ENCODE data around the gene PLAC9. TPM values are rescaled to one million over a fixed set of nuclear protein-coding genes. Genes with fewer than 3 reads are reported as not detected.

Gene PLAC9
- total RNA-seq, 1 donor from 2014 or later, result not detected

- DNase-seq (ENCODE audit: low read depth), result no peak
- no peak overlapping the region for H3K4me3 ChIP-seq (ENCODE audit: low read depth, low read length)
- no peak for TF ChIP-seq CTCF (conservative IDR thresholded peaks at IDR 0.05; ENCODE audit: low read depth, low read length)
Observed at GRCh38 chr10:80104066-80104926, 28.2 kb upstream of the PLAC9 start.

- H3K4me3 ChIP-seq (ENCODE audit: low read depth, low read length), result no peak overlapping the region
- DNase-seq (ENCODE audit: low read depth), result no peak
- no peak for TF ChIP-seq CTCF (conservative IDR thresholded peaks at IDR 0.05; ENCODE audit: low read depth, low read length)
Observed at GRCh38 chr10:80108576-80109239, 23.8 kb upstream of the PLAC9 start.

- DNase-seq (ENCODE audit: low read depth), result no peak
Observed at GRCh38 chr10:80110986-80111385, 21.5 kb upstream of the PLAC9 start.

GRCh38 chr10:80118669-80119068 lies 13.9 kb upstream of the PLAC9 start:
- TF ChIP-seq CTCF (conservative IDR thresholded peaks at IDR 0.05; ENCODE audit: low read depth, low read length), result no peak
- no peak for DNase-seq (ENCODE audit: low read depth)
- no peak overlapping the region for H3K4me3 ChIP-seq (ENCODE audit: low read depth, low read length)

More at GRCh38 chr10:80110986-80111385, 21.5 kb upstream of the PLAC9 start:
- no peak for TF ChIP-seq CTCF (conservative IDR thresholded peaks at IDR 0.05; ENCODE audit: low read depth, low read length)
- no peak overlapping the region for H3K4me3 ChIP-seq (ENCODE audit: low read depth, low read length)

- no peak for DNase-seq (ENCODE audit: low read depth)
Observed at GRCh38 chr10:80122110-80122710, 10.3 kb upstream of the PLAC9 start.

DNA sequence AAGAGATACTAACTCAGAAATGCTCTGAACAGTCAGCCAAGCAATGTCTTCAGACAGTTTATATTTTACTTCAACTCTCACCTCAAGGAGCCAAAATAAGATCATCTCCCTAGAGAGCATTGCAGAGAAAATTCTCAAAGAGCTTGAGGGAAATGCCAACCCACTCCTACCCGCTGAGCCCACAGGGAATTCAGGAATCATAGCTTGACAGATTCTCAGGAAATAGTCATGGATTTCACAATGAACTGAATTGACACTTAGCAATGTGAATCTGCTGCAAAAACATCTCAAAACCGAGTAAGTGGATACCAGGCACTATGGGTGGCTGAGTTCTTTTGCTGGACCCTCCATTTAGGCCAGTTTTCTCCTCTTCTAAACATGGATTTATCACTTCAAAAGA lies 9.8 kb upstream of the PLAC9 start:
- TF ChIP-seq CTCF (conservative IDR thresholded peaks at IDR 0.05; ENCODE audit: low read depth, low read length), result no peak
- no peak overlapping the region for H3K4me3 ChIP-seq (ENCODE audit: low read depth, low read length)
- no peak for DNase-seq (ENCODE audit: low read depth)

More at GRCh38 chr10:80122110-80122710, 10.3 kb upstream of the PLAC9 start:
- no peak overlapping the region for H3K4me3 ChIP-seq (ENCODE audit: low read depth, low read length)
- no peak for TF ChIP-seq CTCF (conservative IDR thresholded peaks at IDR 0.05; ENCODE audit: low read depth, low read length)

All from epithelial cell of proximal tubule (primary cell).